HG03108 (cell line): ENCODE measurements around the gene RSAD2.
A peak's percentile ranks its signal among the peaks of the same experiment; 100 is the strongest.
"Not testable (repeated sequence)": the region's sequence is repeated elsewhere in the genome, so short reads cannot be mapped to it uniquely, and the experiment has no call there.

Experiments
- ATAC-seq: cut with Tn5 transposase; IDR thresholded peaks from one replicate; pipeline ENCODE4 v1.9.1; 2021; ENCODE audit warnings: moderate library complexity; ENCODE audit not compliant: unreplicated experiment

The RSAD2 gene

GRCh38 chr2:6877402-6878304 is at the start of gene RSAD2:
TSS of gene RSAD2 (plus strand) at chr2:6877777. CDS start at chr2:6877801, 24 bp downstream.
- ATAC-seq = peak; percentile 68

GRCh38 chr2:6828299-6828584 is 49.3 kb upstream of the RSAD2 start:
- no peak for ATAC-seq

GRCh38 chr2:6831229-6831628 is 46.3 kb upstream of the RSAD2 start:
- ATAC-seq = no peak

- ATAC-seq = no peak
These were observed 44.8 kb upstream of the RSAD2 start for GRCh38 chr2:6832596-6833299.

GRCh38 chr2:6833300-6833604 is 44.3 kb upstream of the RSAD2 start:
- no peak for ATAC-seq

GRCh38 chr2:6834163-6834562 is 43.4 kb upstream of the RSAD2 start:
- ATAC-seq = no peak

- ATAC-seq = no peak
These were observed 42.1 kb upstream of the RSAD2 start for GRCh38 chr2:6835467-6835866.

- ATAC-seq = no peak
These were observed 38.8 kb upstream of the RSAD2 start for GRCh38 chr2:6838673-6839319.

GRCh38 chr2:6841537-6842287 is 35.9 kb upstream of the RSAD2 start:
- ATAC-seq = no peak

- no peak for ATAC-seq
These were observed 32.3 kb upstream of the RSAD2 start for GRCh38 chr2:6845312-6845711.

GRCh38 chr2:6845903-6846302 is 31.7 kb upstream of the RSAD2 start:
- no peak for ATAC-seq

GRCh38 chr2:6846540-6846939 is 31.0 kb upstream of the RSAD2 start:
- ATAC-seq = no peak

GRCh38 chr2:6846967-6847681 is 30.5 kb upstream of the RSAD2 start:
- no peak for ATAC-seq

- ATAC-seq = no peak
These were observed 25.4 kb upstream of the RSAD2 start for GRCh38 chr2:6852195-6852594.

GRCh38 chr2:6854416-6854815 is 23.2 kb upstream of the RSAD2 start:
- no peak for ATAC-seq

- no peak for ATAC-seq
These were observed 21.6 kb upstream of the RSAD2 start for GRCh38 chr2:6855860-6856547.

GRCh38 chr2:6856548-6856920 is 21.0 kb upstream of the RSAD2 start:
- no peak for ATAC-seq

- ATAC-seq = not testable (repeated sequence)
These were observed 19.0 kb upstream of the RSAD2 start for GRCh38 chr2:6858466-6859027.

GRCh38 chr2:6860296-6860695 is 17.3 kb upstream of the RSAD2 start:
- no peak for ATAC-seq

GRCh38 chr2:6863792-6864191 is 13.8 kb upstream of the RSAD2 start:
- ATAC-seq = no peak
